Hepatocyte (in vitro differentiated cells): ENCODE results near the gene TTC32.
A peak's percentile ranks its signal among the peaks of the same experiment; 100 is the strongest.

ENCODE experiments used
- EZH2 ChIP-seq: fragments of 200-600 bp; sonication (generic); IDR thresholded peaks from 2 replicates; pipeline ENCODE4 v1.6.1; 2016; ENCODE audit warnings: antibody characterized with exemption, mild to moderate bottlenecking, borderline replicate concordance
- EZH2phosphoT487 ChIP-seq: fragments of 200-600 bp; sonication (generic); IDR thresholded peaks from one replicate; pipeline ENCODE4 v1.6.1; 2018; ENCODE audit warnings: antibody characterized with exemption, mild to moderate bottlenecking, low read depth, moderate library complexity; ENCODE audit not compliant: unreplicated experiment, severe bottlenecking
- TF ChIP-seq, protein P1 (sequence below): fragments of 200-600 bp; sonication (generic); IDR thresholded peaks from 2 replicates; pipeline ENCODE4 v1.5.1; 2016; ENCODE audit warnings: antibody characterized with exemption, mild to moderate bottlenecking; ENCODE audit not compliant: poor library complexity

DNA sequence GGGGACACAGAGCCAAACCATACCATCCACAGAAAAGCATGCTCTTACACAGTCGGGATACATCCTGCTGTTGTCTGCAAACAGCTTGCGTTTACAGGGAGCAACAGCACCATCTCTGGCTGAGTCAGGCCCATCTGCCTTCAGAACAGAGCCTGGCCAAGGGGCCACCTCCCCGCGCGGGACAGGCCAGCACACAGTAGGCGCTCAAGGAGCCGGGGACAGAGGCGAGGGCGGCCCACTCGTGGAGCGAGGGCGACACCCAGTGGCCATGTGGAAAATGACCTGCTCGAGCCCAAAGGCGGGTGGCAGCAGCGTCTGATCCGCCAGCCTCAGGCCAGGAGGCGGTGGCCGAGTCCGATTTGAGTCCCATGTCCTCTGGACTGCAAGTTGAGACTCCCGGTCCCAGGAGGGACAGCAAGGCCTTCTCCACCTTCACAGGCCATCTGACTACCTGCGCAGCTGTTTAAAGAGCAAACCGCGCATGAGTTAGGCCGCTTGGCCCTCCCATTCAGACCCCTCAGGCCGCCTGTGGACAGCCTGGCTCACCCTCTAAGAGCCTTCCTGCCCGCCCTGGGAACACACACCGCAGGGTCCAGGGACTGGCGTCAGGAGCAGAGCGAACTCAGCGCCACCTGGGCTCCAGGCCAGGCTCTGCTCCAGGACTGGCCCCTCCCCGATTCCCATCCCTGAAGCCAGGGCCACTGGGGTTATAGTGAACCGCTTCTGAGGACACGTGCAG lies 38.3 kb downstream of the TTC32 start:
- TF ChIP-seq, protein P1, sequence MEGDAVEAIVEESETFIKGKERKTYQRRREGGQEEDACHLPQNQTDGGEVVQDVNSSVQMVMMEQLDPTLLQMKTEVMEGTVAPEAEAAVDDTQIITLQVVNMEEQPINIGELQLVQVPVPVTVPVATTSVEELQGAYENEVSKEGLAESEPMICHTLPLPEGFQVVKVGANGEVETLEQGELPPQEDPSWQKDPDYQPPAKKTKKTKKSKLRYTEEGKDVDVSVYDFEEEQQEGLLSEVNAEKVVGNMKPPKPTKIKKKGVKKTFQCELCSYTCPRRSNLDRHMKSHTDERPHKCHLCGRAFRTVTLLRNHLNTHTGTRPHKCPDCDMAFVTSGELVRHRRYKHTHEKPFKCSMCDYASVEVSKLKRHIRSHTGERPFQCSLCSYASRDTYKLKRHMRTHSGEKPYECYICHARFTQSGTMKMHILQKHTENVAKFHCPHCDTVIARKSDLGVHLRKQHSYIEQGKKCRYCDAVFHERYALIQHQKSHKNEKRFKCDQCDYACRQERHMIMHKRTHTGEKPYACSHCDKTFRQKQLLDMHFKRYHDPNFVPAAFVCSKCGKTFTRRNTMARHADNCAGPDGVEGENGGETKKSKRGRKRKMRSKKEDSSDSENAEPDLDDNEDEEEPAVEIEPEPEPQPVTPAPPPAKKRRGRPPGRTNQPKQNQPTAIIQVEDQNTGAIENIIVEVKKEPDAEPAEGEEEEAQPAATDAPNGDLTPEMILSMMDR, result peak; percentile 99
- TF ChIP-seq EZH2, result no peak
- TF ChIP-seq EZH2phosphoT487, result no peak
